Measurements from ENCODE around the gene PKNOX2. TPM values are rescaled to one million over a fixed set of nuclear protein-coding genes. Genes with fewer than 3 reads are reported as not detected.

PKNOX2 gene
- total RNA-seq, 1 experiment from 2014 or later: 3.7 TPM

DNA sequence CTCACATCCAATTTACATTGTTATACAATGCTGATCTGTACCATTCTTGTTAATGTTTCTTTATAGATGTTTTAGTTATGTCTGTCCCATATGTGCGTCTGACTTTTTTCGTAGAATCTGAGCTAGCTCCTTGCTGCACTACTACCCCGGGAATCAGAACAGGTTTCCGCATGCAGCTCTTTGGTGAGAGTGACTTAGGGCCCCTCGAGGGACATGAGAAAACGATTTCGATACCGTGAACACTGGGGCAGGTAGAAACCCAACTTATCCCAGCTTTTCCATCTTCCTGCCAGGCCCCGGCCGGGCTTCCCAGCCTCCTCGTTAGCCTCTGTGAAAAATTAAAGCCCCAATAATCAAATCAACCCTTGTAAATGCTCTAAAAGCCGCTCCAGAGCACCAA, 23.4 kb upstream of the PKNOX2 start:
- Mint-ChIP-seq H3K36me3 (no peaks in the 10 kb centered on the region), H3K9me3 (no peaks in the 10 kb centered on the region), H3K4me1 (peaks cover 54% of the 10 kb centered on the region), H3K27ac (no peak overlapping the region), H3K27me3 (ENCODE audit: low read depth) (peaks cover 84% of the 10 kb centered on the region), H3K4me3 (peak overlapping the region; percentile 53)
- ATAC-seq (peak; percentile 25), DNase-seq (ENCODE audit: low spot score) (no peak)
- POLR2A ChIA-PET: interaction anchor here (1.4 kb wide), 1 partner anchor 50 kb away, joined by 3 read pairs; no protein-coding TSS in a partner anchor
- no peak for TF ChIP-seq ZNF232 (CRISPR knock-in tag; IDR thresholded peaks at IDR 0.05)
- no peak for TF ChIP-seq JAZF1 (CRISPR knock-in tag; IDR thresholded peaks at IDR 0.05)
- TF ChIP-seq, protein P1, sequence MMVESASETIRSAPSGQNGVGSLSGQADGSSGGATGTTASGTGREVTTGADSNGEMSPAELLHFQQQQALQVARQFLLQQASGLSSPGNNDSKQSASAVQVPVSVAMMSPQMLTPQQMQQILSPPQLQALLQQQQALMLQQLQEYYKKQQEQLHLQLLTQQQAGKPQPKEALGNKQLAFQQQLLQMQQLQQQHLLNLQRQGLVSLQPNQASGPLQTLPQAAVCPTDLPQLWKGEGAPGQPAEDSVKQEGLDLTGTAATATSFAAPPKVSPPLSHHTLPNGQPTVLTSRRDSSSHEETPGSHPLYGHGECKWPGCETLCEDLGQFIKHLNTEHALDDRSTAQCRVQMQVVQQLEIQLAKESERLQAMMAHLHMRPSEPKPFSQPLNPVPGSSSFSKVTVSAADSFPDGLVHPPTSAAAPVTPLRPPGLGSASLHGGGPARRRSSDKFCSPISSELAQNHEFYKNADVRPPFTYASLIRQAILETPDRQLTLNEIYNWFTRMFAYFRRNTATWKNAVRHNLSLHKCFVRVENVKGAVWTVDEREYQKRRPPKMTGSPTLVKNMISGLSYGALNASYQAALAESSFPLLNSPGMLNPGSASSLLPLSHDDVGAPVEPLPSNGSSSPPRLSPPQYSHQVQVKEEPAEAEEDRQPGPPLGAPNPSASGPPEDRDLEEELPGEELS (CRISPR knock-in tag; IDR thresholded peaks at IDR 0.05): no peak
- TF ChIP-seq RELA (CRISPR knock-in tag; IDR thresholded peaks at IDR 0.05; ENCODE audit: borderline replicate concordance): no peak
- TF ChIP-seq KAT7 (CRISPR knock-in tag; IDR thresholded peaks at IDR 0.05; ENCODE audit: borderline replicate concordance): no peak
- TF ChIP-seq, protein P2, sequence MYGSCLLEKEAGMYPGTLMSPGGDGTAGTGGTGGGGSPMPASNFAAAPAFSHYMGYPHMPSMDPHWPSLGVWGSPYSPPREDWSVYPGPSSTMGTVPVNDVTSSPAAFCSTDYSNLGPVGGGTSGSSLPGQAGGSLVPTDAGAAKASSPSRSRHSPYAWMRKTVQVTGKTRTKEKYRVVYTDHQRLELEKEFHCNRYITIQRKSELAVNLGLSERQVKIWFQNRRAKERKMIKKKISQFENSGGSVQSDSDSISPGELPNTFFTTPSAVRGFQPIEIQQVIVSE (CRISPR knock-in tag; IDR thresholded peaks at IDR 0.05; ENCODE audit: borderline replicate concordance): no peak
- TF ChIP-seq HMGA2 (CRISPR knock-in tag; IDR thresholded peaks at IDR 0.05): no peak
- no peak for TF ChIP-seq ZNF671 (CRISPR knock-in tag; IDR thresholded peaks at IDR 0.05)
- no peak for TF ChIP-seq FOXK1 (CRISPR knock-in tag; IDR thresholded peaks at IDR 0.05)
- no peak for TF ChIP-seq NR2C2 (CRISPR knock-in tag; IDR thresholded peaks at IDR 0.05)
- CTCF ChIA-PET: interaction anchor here (0.5 to 5.6 kb wide), 42 partner anchors 8 to 1214 kb away, joined by 3 to 126 read pairs (median 5); partner anchors contain the start of genes SLC37A2, ST3GAL4 and TMEM218

DNA sequence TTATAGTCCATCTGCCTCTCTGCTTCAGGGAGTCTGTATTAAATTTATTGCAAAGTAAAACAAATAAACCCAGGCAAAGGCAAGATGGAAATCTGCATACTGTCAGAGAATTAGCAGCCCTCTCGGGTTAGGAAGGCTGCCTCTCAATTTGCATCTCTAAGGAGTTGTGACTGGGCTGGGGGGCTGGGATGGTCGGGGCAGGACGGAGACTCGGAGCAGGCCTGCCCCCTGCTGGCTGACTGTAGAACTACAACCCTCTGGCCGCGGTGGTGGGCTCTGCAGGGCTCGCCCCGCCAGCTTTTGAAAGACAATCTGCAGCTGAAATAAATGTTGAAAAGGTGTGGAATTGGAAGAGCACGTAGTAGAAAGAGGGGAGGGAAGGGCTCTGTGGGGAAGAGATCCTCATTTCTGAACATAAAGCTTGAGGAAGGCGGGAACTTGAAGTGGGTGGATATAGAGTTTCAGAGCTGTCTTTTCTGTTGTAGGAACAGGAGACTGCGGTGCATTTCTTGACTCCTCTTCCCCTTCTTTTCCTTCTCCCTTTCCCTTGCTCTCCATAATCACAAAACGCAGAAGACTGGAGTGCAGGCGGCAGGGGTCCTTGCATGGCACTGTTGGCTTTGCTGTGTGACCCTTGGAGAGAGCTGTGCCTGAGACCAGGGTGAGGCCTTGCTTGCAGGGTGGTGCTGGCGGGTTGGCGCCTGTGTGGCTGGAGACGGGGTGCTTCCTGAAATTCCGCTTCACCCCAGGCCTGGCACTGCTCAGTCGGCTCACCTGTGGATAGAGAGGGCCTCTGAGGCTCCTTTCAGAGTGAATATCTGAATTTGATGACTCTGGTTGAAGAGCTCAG, 22.6 kb upstream of the PKNOX2 start:
- POLR2A ChIA-PET: interaction anchor here (0.7 to 1.4 kb wide), 2 partner anchors 28 to 51 kb away, joined by 3 read pairs; no protein-coding TSS in a partner anchor
- TF ChIP-seq, protein P3, sequence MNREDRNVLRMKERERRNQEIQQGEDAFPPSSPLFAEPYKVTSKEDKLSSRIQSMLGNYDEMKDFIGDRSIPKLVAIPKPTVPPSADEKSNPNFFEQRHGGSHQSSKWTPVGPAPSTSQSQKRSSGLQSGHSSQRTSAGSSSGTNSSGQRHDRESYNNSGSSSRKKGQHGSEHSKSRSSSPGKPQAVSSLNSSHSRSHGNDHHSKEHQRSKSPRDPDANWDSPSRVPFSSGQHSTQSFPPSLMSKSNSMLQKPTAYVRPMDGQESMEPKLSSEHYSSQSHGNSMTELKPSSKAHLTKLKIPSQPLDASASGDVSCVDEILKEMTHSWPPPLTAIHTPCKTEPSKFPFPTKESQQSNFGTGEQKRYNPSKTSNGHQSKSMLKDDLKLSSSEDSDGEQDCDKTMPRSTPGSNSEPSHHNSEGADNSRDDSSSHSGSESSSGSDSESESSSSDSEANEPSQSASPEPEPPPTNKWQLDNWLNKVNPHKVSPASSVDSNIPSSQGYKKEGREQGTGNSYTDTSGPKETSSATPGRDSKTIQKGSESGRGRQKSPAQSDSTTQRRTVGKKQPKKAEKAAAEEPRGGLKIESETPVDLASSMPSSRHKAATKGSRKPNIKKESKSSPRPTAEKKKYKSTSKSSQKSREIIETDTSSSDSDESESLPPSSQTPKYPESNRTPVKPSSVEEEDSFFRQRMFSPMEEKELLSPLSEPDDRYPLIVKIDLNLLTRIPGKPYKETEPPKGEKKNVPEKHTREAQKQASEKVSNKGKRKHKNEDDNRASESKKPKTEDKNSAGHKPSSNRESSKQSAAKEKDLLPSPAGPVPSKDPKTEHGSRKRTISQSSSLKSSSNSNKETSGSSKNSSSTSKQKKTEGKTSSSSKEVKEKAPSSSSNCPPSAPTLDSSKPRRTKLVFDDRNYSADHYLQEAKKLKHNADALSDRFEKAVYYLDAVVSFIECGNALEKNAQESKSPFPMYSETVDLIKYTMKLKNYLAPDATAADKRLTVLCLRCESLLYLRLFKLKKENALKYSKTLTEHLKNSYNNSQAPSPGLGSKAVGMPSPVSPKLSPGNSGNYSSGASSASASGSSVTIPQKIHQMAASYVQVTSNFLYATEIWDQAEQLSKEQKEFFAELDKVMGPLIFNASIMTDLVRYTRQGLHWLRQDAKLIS (CRISPR knock-in tag; IDR thresholded peaks at IDR 0.05; ENCODE audit: borderline replicate concordance): no peak
- TF ChIP-seq, protein P4, sequence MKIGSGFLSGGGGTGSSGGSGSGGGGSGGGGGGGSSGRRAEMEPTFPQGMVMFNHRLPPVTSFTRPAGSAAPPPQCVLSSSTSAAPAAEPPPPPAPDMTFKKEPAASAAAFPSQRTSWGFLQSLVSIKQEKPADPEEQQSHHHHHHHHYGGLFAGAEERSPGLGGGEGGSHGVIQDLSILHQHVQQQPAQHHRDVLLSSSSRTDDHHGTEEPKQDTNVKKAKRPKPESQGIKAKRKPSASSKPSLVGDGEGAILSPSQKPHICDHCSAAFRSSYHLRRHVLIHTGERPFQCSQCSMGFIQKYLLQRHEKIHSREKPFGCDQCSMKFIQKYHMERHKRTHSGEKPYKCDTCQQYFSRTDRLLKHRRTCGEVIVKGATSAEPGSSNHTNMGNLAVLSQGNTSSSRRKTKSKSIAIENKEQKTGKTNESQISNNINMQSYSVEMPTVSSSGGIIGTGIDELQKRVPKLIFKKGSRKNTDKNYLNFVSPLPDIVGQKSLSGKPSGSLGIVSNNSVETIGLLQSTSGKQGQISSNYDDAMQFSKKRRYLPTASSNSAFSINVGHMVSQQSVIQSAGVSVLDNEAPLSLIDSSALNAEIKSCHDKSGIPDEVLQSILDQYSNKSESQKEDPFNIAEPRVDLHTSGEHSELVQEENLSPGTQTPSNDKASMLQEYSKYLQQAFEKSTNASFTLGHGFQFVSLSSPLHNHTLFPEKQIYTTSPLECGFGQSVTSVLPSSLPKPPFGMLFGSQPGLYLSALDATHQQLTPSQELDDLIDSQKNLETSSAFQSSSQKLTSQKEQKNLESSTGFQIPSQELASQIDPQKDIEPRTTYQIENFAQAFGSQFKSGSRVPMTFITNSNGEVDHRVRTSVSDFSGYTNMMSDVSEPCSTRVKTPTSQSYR (CRISPR knock-in tag; IDR thresholded peaks at IDR 0.05): peak; percentile 36; the same call in 1 of the 2 replicates
- TF ChIP-seq, protein P5, sequence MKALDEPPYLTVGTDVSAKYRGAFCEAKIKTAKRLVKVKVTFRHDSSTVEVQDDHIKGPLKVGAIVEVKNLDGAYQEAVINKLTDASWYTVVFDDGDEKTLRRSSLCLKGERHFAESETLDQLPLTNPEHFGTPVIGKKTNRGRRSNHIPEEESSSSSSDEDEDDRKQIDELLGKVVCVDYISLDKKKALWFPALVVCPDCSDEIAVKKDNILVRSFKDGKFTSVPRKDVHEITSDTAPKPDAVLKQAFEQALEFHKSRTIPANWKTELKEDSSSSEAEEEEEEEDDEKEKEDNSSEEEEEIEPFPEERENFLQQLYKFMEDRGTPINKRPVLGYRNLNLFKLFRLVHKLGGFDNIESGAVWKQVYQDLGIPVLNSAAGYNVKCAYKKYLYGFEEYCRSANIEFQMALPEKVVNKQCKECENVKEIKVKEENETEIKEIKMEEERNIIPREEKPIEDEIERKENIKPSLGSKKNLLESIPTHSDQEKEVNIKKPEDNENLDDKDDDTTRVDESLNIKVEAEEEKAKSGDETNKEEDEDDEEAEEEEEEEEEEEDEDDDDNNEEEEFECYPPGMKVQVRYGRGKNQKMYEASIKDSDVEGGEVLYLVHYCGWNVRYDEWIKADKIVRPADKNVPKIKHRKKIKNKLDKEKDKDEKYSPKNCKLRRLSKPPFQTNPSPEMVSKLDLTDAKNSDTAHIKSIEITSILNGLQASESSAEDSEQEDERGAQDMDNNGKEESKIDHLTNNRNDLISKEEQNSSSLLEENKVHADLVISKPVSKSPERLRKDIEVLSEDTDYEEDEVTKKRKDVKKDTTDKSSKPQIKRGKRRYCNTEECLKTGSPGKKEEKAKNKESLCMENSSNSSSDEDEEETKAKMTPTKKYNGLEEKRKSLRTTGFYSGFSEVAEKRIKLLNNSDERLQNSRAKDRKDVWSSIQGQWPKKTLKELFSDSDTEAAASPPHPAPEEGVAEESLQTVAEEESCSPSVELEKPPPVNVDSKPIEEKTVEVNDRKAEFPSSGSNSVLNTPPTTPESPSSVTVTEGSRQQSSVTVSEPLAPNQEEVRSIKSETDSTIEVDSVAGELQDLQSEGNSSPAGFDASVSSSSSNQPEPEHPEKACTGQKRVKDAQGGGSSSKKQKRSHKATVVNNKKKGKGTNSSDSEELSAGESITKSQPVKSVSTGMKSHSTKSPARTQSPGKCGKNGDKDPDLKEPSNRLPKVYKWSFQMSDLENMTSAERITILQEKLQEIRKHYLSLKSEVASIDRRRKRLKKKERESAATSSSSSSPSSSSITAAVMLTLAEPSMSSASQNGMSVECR (CRISPR knock-in tag; IDR thresholded peaks at IDR 0.05; ENCODE audit: borderline replicate concordance): no peak
- TF ChIP-seq, protein P6, sequence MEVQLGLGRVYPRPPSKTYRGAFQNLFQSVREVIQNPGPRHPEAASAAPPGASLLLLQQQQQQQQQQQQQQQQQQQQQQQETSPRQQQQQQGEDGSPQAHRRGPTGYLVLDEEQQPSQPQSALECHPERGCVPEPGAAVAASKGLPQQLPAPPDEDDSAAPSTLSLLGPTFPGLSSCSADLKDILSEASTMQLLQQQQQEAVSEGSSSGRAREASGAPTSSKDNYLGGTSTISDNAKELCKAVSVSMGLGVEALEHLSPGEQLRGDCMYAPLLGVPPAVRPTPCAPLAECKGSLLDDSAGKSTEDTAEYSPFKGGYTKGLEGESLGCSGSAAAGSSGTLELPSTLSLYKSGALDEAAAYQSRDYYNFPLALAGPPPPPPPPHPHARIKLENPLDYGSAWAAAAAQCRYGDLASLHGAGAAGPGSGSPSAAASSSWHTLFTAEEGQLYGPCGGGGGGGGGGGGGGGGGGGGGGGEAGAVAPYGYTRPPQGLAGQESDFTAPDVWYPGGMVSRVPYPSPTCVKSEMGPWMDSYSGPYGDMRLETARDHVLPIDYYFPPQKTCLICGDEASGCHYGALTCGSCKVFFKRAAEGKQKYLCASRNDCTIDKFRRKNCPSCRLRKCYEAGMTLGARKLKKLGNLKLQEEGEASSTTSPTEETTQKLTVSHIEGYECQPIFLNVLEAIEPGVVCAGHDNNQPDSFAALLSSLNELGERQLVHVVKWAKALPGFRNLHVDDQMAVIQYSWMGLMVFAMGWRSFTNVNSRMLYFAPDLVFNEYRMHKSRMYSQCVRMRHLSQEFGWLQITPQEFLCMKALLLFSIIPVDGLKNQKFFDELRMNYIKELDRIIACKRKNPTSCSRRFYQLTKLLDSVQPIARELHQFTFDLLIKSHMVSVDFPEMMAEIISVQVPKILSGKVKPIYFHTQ (CRISPR knock-in tag; IDR thresholded peaks at IDR 0.05): no peak
- TF ChIP-seq ZNF232 (CRISPR knock-in tag; IDR thresholded peaks at IDR 0.05) (no peak), SP1 (CRISPR knock-in tag; conservative IDR thresholded peaks at IDR 0.05) (0 out of 2 replicates have a peak, but pooled peaks have one; percentile 27)

More for the DNA sequence above, 22.6 kb upstream of the PKNOX2 start:
- ATAC-seq (peak; percentile 88), DNase-seq (ENCODE audit: low spot score) (peak; percentile 90)
- CTCF ChIA-PET: interaction anchor here (0.5 to 5.6 kb wide), 68 partner anchors 9 to 1214 kb away, joined by 3 to 126 read pairs (median 4); partner anchors contain the start of genes SLC37A2, ST3GAL4 and TMEM218
- H3K36me3 Mint-ChIP-seq: no peaks in the 10 kb centered on the region
- no peak overlapping the region for H3K27ac Mint-ChIP-seq
- H3K9me3 Mint-ChIP-seq: no peaks in the 10 kb centered on the region
- peaks cover 62% of the 10 kb centered on the region for H3K4me1 Mint-ChIP-seq
- H3K27me3 Mint-ChIP-seq (ENCODE audit: low read depth): peaks cover 89% of the 10 kb centered on the region
- H3K4me3 Mint-ChIP-seq: peak overlapping the region; percentile 53

Measured in WTC11 (cell line).